Fibroblast of lung (primary cell): Measurements from ENCODE around the gene PPP2R1B.

Experiments
- CTCF ChIP-seq, 2 donors: IDR thresholded peaks in 1 of 2; conservative IDR thresholded peaks in 1 of 2; 1 replicate in 1 of 2; 2 replicates in 1 of 2; pipeline ENCODE4 v1.5.1; 2011 to 2012; ENCODE audit warnings: low read length in 2 of 2, control low read depth in 1 of 2, inconsistent platforms in 1 of 2, low read depth in 1 of 2, mild to moderate bottlenecking in 1 of 2
- EZH2 ChIP-seq: IDR thresholded peaks from 2 replicates; pipeline ENCODE4 v1.5.1; 2012; ENCODE audit warnings: low read length, control low read depth, mild to moderate bottlenecking; ENCODE audit errors: missing control alignments

- TF ChIP-seq CTCF (conservative IDR thresholded peaks at IDR 0.05 in 1 of 2, IDR thresholded peaks at IDR 0.05 in 1 of 2; ENCODE audit: low read depth in 1 of 2, low read length in 2 of 2) (no peak), EZH2 (no peak)
Measured at GRCh38 chr11:111688013-111688412, 78.2 kb downstream of the PPP2R1B start.
